Transverse colon (tissue), 4 donors: Measurements from ENCODE around the gene TRPM4. TPM values are rescaled to one million over a fixed set of nuclear protein-coding genes. Genes with fewer than 3 reads are reported as not detected.

Source experiments
- DNase-seq: peaks from one replicate; pipeline ENCODE4 v3.0.0-alpha.2; 2019
- H3K27ac ChIP-seq, 4 donors: fragments of 200-600 bp; sonication (generic); 2 replicates each; pipeline ENCODE4 v1.5.1; 2016 to 2018; ENCODE audit warnings: inconsistent platforms in 4 of 4
- H3K27me3 ChIP-seq: fragments of 200-600 bp; sonication (generic); 2 replicates; pipeline ENCODE4 v1.5.1; 2017; ENCODE audit warnings: inconsistent platforms
- H3K36me3 ChIP-seq, 4 donors: fragments of 200-600 bp; sonication (generic); 2 replicates each; pipeline ENCODE4 v1.5.1; 2017 to 2019; ENCODE audit warnings: inconsistent platforms in 4 of 4
- H3K4me1 ChIP-seq, 4 donors: fragments of 200-600 bp; sonication (generic); 2 replicates each; pipeline ENCODE4 v1.5.1; 2017 to 2020; ENCODE audit warnings: inconsistent platforms in 4 of 4
- H3K4me3 ChIP-seq, 4 donors: fragments of 200-600 bp; sonication (generic); 1 replicate in 1 of 4; 2 replicates in 3 of 4; pipeline versions ENCODE4 v1.5.1 to v1.6.1; 2017 to 2019; ENCODE audit warnings: inconsistent platforms in 4 of 4
- H3K9me3 ChIP-seq, 2 donors: fragments of 200-600 bp; sonication (generic); 2 replicates each; pipeline ENCODE4 v1.5.1; 2017 to 2019; ENCODE audit warnings: inconsistent platforms in 2 of 2
- CTCF ChIP-seq, 5 experiments: fragments of 200-600 bp in 3 of 5; fragments of 450-650 bp in 2 of 5; sonication (generic) in 3 of 5; IDR thresholded peaks; 1 replicate in 2 of 5; 2 replicates in 3 of 5; pipeline ENCODE4 v1.5.1; 2016 to 2017; ENCODE audit warnings: antibody characterized with exemption in 5 of 5, inconsistent platforms in 3 of 5, mild to moderate bottlenecking in 2 of 5, moderate library complexity in 1 of 5
- EP300 ChIP-seq: sonication (generic); formaldehyde crosslinking; IDR thresholded peaks from one replicate; pipeline ENCODE4 v1.6.1; 2017; ENCODE audit warnings: antibody characterized with exemption, low read depth
- POLR2A ChIP-seq: fragments of 450-650 bp; IDR thresholded peaks from one replicate; pipeline ENCODE4 v1.6.1; 2016; ENCODE audit warnings: antibody characterized with exemption, mild to moderate bottlenecking, moderate library complexity
- POLR2AphosphoS5 ChIP-seq, 3 donors: sonication (generic); formaldehyde crosslinking; IDR thresholded peaks; one replicate each; pipeline ENCODE4 v1.6.1; 2016; ENCODE audit warnings: antibody characterized with exemption in 3 of 3
- WGBS, 2 donors: methylation state at CpG; one replicate each; pipeline ENCODE4 v1.1.5; 2018; ENCODE audit warnings: low coverage in 1 of 2; 5-methylcytosine and 5-hydroxymethylcytosine counted together
- in situ Hi-C, 4 donors: fragments of 200-750 bp; cut with MboI; loops; one replicate each; pipeline versions ENCODE4 v1.15.0 to v1.15.1; 2017; ENCODE audit warnings: low sequenced_read_pairs in 3 of 4, low pct_ligation_motif_present in 1 of 4, low pct_unique_long_range_greater_than_20kb in 1 of 4
- intact Hi-C: fragments of 100-400 bp; cut with DNase I; formaldehyde crosslinking; loops from one replicate; pipeline ENCODE4 v1.15.1; 2023; ENCODE audit warnings: low total_unique reads
- total RNA-seq, 4 donors: library from RNA; depleted of rRNA; stranded (reverse); fragments of >200 nt; gene quantifications; one replicate each; pipeline ENCODE4 v1.1.0, GENCODE V29; 2016

The TRPM4 gene
- total RNA-seq, 4 donors from 2014 or later, result 247 to 884 (median 568) TPM

GRCh38 chr19:49182848-49183375, 25.3 kb downstream of the TRPM4 start:
- no peaks in the 10 kb centered on the region for H3K9me3 ChIP-seq
- peaks cover 0 to 20% (median 5%) of the 10 kb centered on the region in 4 donors for H3K4me1 ChIP-seq
- H3K27ac ChIP-seq, result no peak overlapping the region
- TF ChIP-seq POLR2A, result no peak
- no peak for TF ChIP-seq EP300
- TF ChIP-seq POLR2AphosphoS5 (IDR thresholded peaks at IDR 0.05), result no peak
- no peak for TF ChIP-seq CTCF (IDR thresholded peaks at IDR 0.05)
- 77 to 82% methylated on average over 6 to 26 of the region's 26 CpGs for WGBS, 2 donors
- intact Hi-C loops, result no loop called here
- H3K36me3 ChIP-seq, result peaks cover 0 to 38% (median 11%) of the 10 kb centered on the region in 4 donors
- no peaks in the 10 kb centered on the region for H3K27me3 ChIP-seq
- in situ Hi-C loops, result no loop called here
- no peak overlapping the region for H3K4me3 ChIP-seq
- DNase-seq, result no peak

GRCh38 chr19:49186108-49186507, 28.5 kb downstream of the TRPM4 start:
- 51 to 67% methylated on average over 5 of the region's 5 CpGs for WGBS, 2 donors
- H3K36me3 ChIP-seq, result peaks cover 0 to 61% (median 24%) of the 10 kb centered on the region in 4 donors
- no peak for DNase-seq
- peak overlapping the region; percentile 31 to 74 (median 58) for H3K27ac ChIP-seq
- H3K4me3 ChIP-seq, result no peak overlapping the region
- no peaks in the 10 kb centered on the region for H3K9me3 ChIP-seq
- H3K4me1 ChIP-seq, result peaks cover 0 to 24% (median 5%) of the 10 kb centered on the region in 4 donors
- no peak for TF ChIP-seq EP300
- TF ChIP-seq POLR2AphosphoS5 (IDR thresholded peaks at IDR 0.05), result peak in 1 of 3 donors; percentile 31
- in situ Hi-C loops, result no loop called here
- intact Hi-C loops, result no loop called here
- H3K27me3 ChIP-seq, result no peaks in the 10 kb centered on the region

- DNase-seq, result no peak
- no peak for TF ChIP-seq EP300
- TF ChIP-seq POLR2A, result no peak
- TF ChIP-seq POLR2AphosphoS5 (IDR thresholded peaks at IDR 0.05), result no peak
- no peak for TF ChIP-seq CTCF (IDR thresholded peaks at IDR 0.05)
- 90 to 93% methylated on average over 4 to 21 of the region's 21 CpGs for WGBS, 2 donors
- Histone ChIP-seq H3K4me1 (peaks cover 0 to 28% (median 5%) of the 10 kb centered on the region in 4 donors), H3K4me3 (no peak overlapping the region), H3K27ac (no peak overlapping the region), H3K9me3 (no peaks in the 10 kb centered on the region), H3K36me3 (peaks cover 0 to 77% (median 32%) of the 10 kb centered on the region in 4 donors), H3K27me3 (no peaks in the 10 kb centered on the region)
- in situ Hi-C loops (no loop called here), intact Hi-C loops (loop anchor here (1.0 kb wide), 1 partner anchor 22 kb away; no protein-coding TSS in a partner anchor)
Observed at GRCh38 chr19:49188626-49189200, 31.1 kb downstream of the TRPM4 start.

GRCh38 chr19:49189259-49189658, 31.7 kb downstream of the TRPM4 start:
- intact Hi-C loops, result loop anchor here (1.0 kb wide), 1 partner anchor 23 kb away; no protein-coding TSS in a partner anchor
- H3K27me3 ChIP-seq, result no peaks in the 10 kb centered on the region

GRCh38 chr19:49190781-49191180, 33.2 kb downstream of the TRPM4 start:
- no peak for DNase-seq
- Histone ChIP-seq H3K27ac (no peak overlapping the region), H3K27me3 (no peaks in the 10 kb centered on the region), H3K9me3 (no peaks in the 10 kb centered on the region), H3K4me1 (peaks cover 0 to 35% (median 12%) of the 10 kb centered on the region in 4 donors), H3K36me3 (peaks cover 0 to 63% (median 27%) of the 10 kb centered on the region in 4 donors), H3K4me3 (no peak overlapping the region)
- intact Hi-C loops (no loop called here), in situ Hi-C loops (no loop called here)
- 81 to 87% methylated on average over 3 of the region's 3 CpGs for WGBS, 2 donors
- TF ChIP-seq POLR2AphosphoS5 (IDR thresholded peaks at IDR 0.05) (no peak), CTCF (IDR thresholded peaks at IDR 0.05) (no peak), POLR2A (no peak), EP300 (no peak)

More at GRCh38 chr19:49189259-49189658, 31.7 kb downstream of the TRPM4 start:
- Histone ChIP-seq H3K9me3 (no peaks in the 10 kb centered on the region), H3K36me3 (peaks cover 0 to 73% (median 32%) of the 10 kb centered on the region in 4 donors), H3K4me1 (peaks cover 0 to 29% (median 5%) of the 10 kb centered on the region in 4 donors), H3K27ac (no peak overlapping the region), H3K4me3 (no peak overlapping the region)
- 86% methylated on average over 5 of the region's 5 CpGs; no CpG with 5 or more reads in 1 of the 2 donors for WGBS, 2 donors
- TF ChIP-seq POLR2A (no peak), POLR2AphosphoS5 (IDR thresholded peaks at IDR 0.05) (no peak)
- DNase-seq, result no peak
- in situ Hi-C loops, result no loop called here
